ENCODE measurements around the gene PHF12. TPM values are rescaled to one million over a fixed set of nuclear protein-coding genes. Genes with fewer than 3 reads are reported as not detected.
A peak's percentile ranks its signal among the peaks of the same experiment; 100 is the strongest.

Gene PHF12
- total and polyA plus RNA-seq, 2 of the 8 experiments (the other 6 are each of a cell fraction or from before 2014, with no cell fraction given): 38.8 to 65.7 TPM

- no peaks in the 10 kb centered on the region; the same call in 1 of the 2 replicates for H3K79me1 ChIP-seq (ENCODE audit: low read depth, low read length)
- H2BK15ac ChIP-seq (ENCODE audit: low read length): 0 out of 2 replicates have a peak overlapping the region, but pooled peaks have one; percentile 16
- POLR2A ChIA-PET (ENCODE audit: partially characterized antibody): interaction anchor here (1.1 to 1.4 kb wide), 3 partner anchors 14 to 118 kb away, joined by 3 to 5 read pairs (median 4); no protein-coding TSS in a partner anchor
- TF ChIP-seq EP300 (IDR thresholded peaks at IDR 0.05; ENCODE audit: borderline replicate concordance in 1 of 2, low read depth in 2 of 2, low read length in 2 of 2) (no peak), RAD21 (IDR thresholded peaks at IDR 0.05 in 1 of 2, conservative IDR thresholded peaks at IDR 0.05 in 1 of 2; ENCODE audit: low read depth in 2 of 2, low read length in 2 of 2) (no peak), SIN3A (conservative IDR thresholded peaks at IDR 0.05 in 1 of 2, IDR thresholded peaks at IDR 0.05 in 1 of 2; ENCODE audit: low read depth in 1 of 2, low read length in 2 of 2) (no peak), PHF8 (conservative IDR thresholded peaks at IDR 0.05; ENCODE audit: low read depth, low read length) (no peak), KDM1A (IDR thresholded peaks at IDR 0.05; ENCODE audit: borderline replicate concordance, low read length) (no peak), TAF7 (optimal IDR thresholded peaks at IDR 0.05; ENCODE audit: borderline replicate concordance, low read depth, low read length) (no peak), ATF3 (IDR thresholded peaks at IDR 0.05; ENCODE audit: insufficient read depth, low read depth, low read length) (no peak), GABPA (IDR thresholded peaks at IDR 0.05; ENCODE audit: borderline replicate concordance, insufficient read depth, low read length) (no peak), TAF1 (IDR thresholded peaks at IDR 0.05; ENCODE audit: low read depth, low read length) (no peak)
These were observed 6.1 kb upstream of the PHF12 start for GRCh38 chr17:28957277-28957991.

More at GRCh38 chr17:28957277-28957991, 6.1 kb upstream of the PHF12 start:
- H3K36me3 ChIP-seq (ENCODE audit: control insufficient read depth in 2 of 4, insufficient read depth in 4 of 4, low read length in 3 of 4): no peaks in the 10 kb centered on the region
- peak overlapping the region; percentile 30; the same call in 1 of the 2 replicates for H2BK5ac ChIP-seq (ENCODE audit: low read depth, low read length)
- DNase-seq (ENCODE audit: low read depth in 1 of 2, low spot score in 2 of 2) (no peak), FAIRE-seq (no peak)
- H2AK5ac ChIP-seq (ENCODE audit: low read depth, low read length): no peak overlapping the region
- H3K27me3 ChIP-seq (replicated peaks in 1 of 4; ENCODE audit: control insufficient read depth in 3 of 4, extremely low read depth in 1 of 4, insufficient read depth in 3 of 4, low read length in 3 of 4): no peaks in the 10 kb centered on the region; a peak in 1 of 7 replicates
- 0 out of 2 replicates have a peak overlapping the region, but pooled peaks have one; percentile 51 for H2BK12ac ChIP-seq (ENCODE audit: low read depth, low read length)
- no peak overlapping the region for H4K5ac ChIP-seq (ENCODE audit: insufficient read length, low read depth, low read length)
- H2BK120ac ChIP-seq (replicated peaks; ENCODE audit: low read depth, low read length): no peak overlapping the region
- CTCF ChIA-PET (ENCODE audit: partially characterized antibody): interaction anchor here (1.0 to 15.6 kb wide), 7 partner anchors 8 to 175 kb away, joined by 3 to 548 read pairs (median 4); no protein-coding TSS in a partner anchor
- no peak overlapping the region for H3K4me2 ChIP-seq (ENCODE audit: insufficient read depth in 1 of 2, low read depth in 2 of 2, low read length in 2 of 2)
- H3K56ac ChIP-seq (replicated peaks; ENCODE audit: insufficient read length, low read depth, low read length): no peak overlapping the region
- H3K14ac ChIP-seq (ENCODE audit: insufficient read length): no peak overlapping the region
- no peak overlapping the region for H4K91ac ChIP-seq (replicated peaks; ENCODE audit: insufficient read length, low read length)
- WGBS, 2 experiments (ENCODE audit: extremely low coverage in 1 of 2, insufficient coverage in 1 of 2, insufficient read length in 1 of 2, insufficient replicate concordance in 2 of 2, low coverage in 1 of 2, low lambda C conversion rate in 2 of 2, missing lambda C conversion rate in 1 of 2): 93% methylated on average over 13 of the region's 13 CpGs; no CpG with 5 or more reads in 1 of the 2 experiments
- no peaks in the 10 kb centered on the region for H3K23me2 ChIP-seq (ENCODE audit: low read depth, low read length)
- no peaks in the 10 kb centered on the region for H3K79me2 ChIP-seq (ENCODE audit: control insufficient read depth in 1 of 2, insufficient read depth in 2 of 2, low read length in 2 of 2)
- H4K20me1 ChIP-seq (replicated peaks in 1 of 2; ENCODE audit: control insufficient read depth in 1 of 2, insufficient read depth in 2 of 2, low read length in 2 of 2): no peaks in the 10 kb centered on the region
- H3K4ac ChIP-seq (replicated peaks; ENCODE audit: insufficient read length, low read depth, low read length): no peak overlapping the region
- H2AFZ ChIP-seq (ENCODE audit: low read length): no peak overlapping the region
- H3K23ac ChIP-seq (ENCODE audit: insufficient read length): no peak overlapping the region
- no peaks in the 10 kb centered on the region for H3K9me3 ChIP-seq (ENCODE audit: insufficient read depth in 2 of 2, low read depth in 1 of 2, low read length in 1 of 2)
- H3K4me1 ChIP-seq (replicated peaks in 1 of 4; ENCODE audit: control insufficient read depth in 3 of 4, insufficient read depth in 4 of 4, low read length in 3 of 4): peaks cover 7 to 21% (median 11%) of the 10 kb centered on the region in 4 experiments; a peak in 5 of 7 replicates
- H4K8ac ChIP-seq (ENCODE audit: extremely low read depth, insufficient read depth, low read length): peak overlapping the region; percentile 37
- no peak overlapping the region for H2BK20ac ChIP-seq (ENCODE audit: low read length)
- no peak overlapping the region for H3K18ac ChIP-seq (ENCODE audit: extremely low read depth, low read length)
- no peak overlapping the region for H3K4me3 ChIP-seq (ENCODE audit: extremely low read depth in 1 of 4, insufficient read depth in 2 of 4, low read depth in 3 of 4, low read length in 4 of 4)
- H3K27ac ChIP-seq (ENCODE audit: low read depth, low read length): no peak overlapping the region
- 0 out of 7 replicates have a peak overlapping the region, but pooled peaks of 1 of the 4 experiments have one; percentile 4 for H3K9ac ChIP-seq (replicated peaks in 1 of 4; ENCODE audit: extremely low read depth in 1 of 4, low read depth in 3 of 4, low read length in 3 of 4)
